GM12878 (cell line): ENCODE data around the gene MCRIP2. TPM values are rescaled to one million over a fixed set of nuclear protein-coding genes. Genes with fewer than 3 reads are reported as not detected.

Experiments
- CBX5 ChIP-seq: sonication (generic); IDR thresholded peaks from 2 replicates; pipeline ENCODE4 v1.6.1; 2016; ENCODE audit warnings: low read depth, moderate library complexity, mild to moderate bottlenecking, inconsistent platforms
- CHD1 ChIP-seq: IDR thresholded peaks from 2 replicates; pipeline ENCODE4 v1.6.1; 2012; ENCODE audit warnings: low read depth, low read length, improper control_type of control experiment
- CREB1 ChIP-seq: IDR thresholded peaks from 2 replicates; pipeline ENCODE4 v1.6.1; 2012; ENCODE audit warnings: low read depth, mild to moderate bottlenecking, inconsistent platforms
- DPF2 ChIP-seq: fragments of 450-650 bp; IDR thresholded peaks from 2 replicates; pipeline ENCODE4 v1.6.1; 2017; ENCODE audit warnings: mild to moderate bottlenecking
- EZH2 ChIP-seq: IDR thresholded peaks from 2 replicates; pipeline ENCODE4 v1.6.1; 2012; ENCODE audit warnings: low read depth, mild to moderate bottlenecking, control low read depth, inconsistent platforms, low read length, borderline replicate concordance; ENCODE audit not compliant: control insufficient read depth
- GABPA ChIP-seq: IDR thresholded peaks from 2 replicates; pipeline ENCODE4 v1.6.1; 2014; ENCODE audit warnings: antibody characterized with exemption, low read depth, mild to moderate bottlenecking, inconsistent platforms
- HCFC1 ChIP-seq: fragments of 150-350 bp; IDR thresholded peaks from 2 replicates; pipeline ENCODE4 v1.6.1; 2014; ENCODE audit warnings: low read length
- HDAC6 ChIP-seq: fragments of 200-600 bp; sonication (generic); IDR thresholded peaks from one replicate; pipeline ENCODE4 v1.8.0; 2017; ENCODE audit warnings: antibody characterized with exemption; ENCODE audit not compliant: unreplicated experiment
- MYB ChIP-seq: fragments of 150-350 bp; IDR thresholded peaks from 2 replicates; pipeline ENCODE4 v1.6.1; 2014; ENCODE audit warnings: mild to moderate bottlenecking, low read depth, low read length, borderline replicate concordance
- NFYB ChIP-seq: IDR thresholded peaks from 2 replicates; pipeline ENCODE4 v1.6.1; 2011; ENCODE audit warnings: low read depth, mild to moderate bottlenecking, low read length, improper control_type of control experiment, moderate library complexity; ENCODE audit not compliant: insufficient read depth
- SIN3A ChIP-seq: IDR thresholded peaks from 2 replicates; pipeline ENCODE4 v1.6.1; 2012; ENCODE audit warnings: low read depth, low read length, improper control_type of control experiment
- SMC3 ChIP-seq: IDR thresholded peaks from 2 replicates; pipeline ENCODE4 v1.6.1; 2011; ENCODE audit warnings: low read length, improper control_type of control experiment, borderline replicate concordance
- TAF1 ChIP-seq: IDR thresholded peaks from 2 replicates; pipeline ENCODE4 v1.6.1; 2011; ENCODE audit warnings: mild to moderate bottlenecking, low read depth, low read length, borderline replicate concordance
- YBX1 ChIP-seq: fragments of 450-650 bp; IDR thresholded peaks from 2 replicates; pipeline ENCODE4 v1.6.1; 2016; ENCODE audit warnings: antibody characterized with exemption
- polyA plus RNA-seq, 11 experiments: library from polyadenylated mRNA; depleted of rRNA in 4 of 11; unstranded in 6 of 11; stranded (reverse) in 5 of 11; fragments of >200 nt; fragmentation: Nextera tagmentation in 4 of 11; fragmentation: Illumina TruSeq in 1 of 11; extraction: Ambion mirVana in 4 of 11; extraction: Trizol in 1 of 11; gene quantifications; 1 replicate in 1 of 11; 2 replicates in 10 of 11; pipeline versions ENCODE4 v1.2.1 to v1.2.3, GENCODE V29; 2011 to 2016; ENCODE audit warnings: inconsistent platforms in 2 of 11, missing spikeins in 2 of 11, low read depth in 1 of 11
- total RNA-seq, 4 experiments: library from RNA; depleted of rRNA in 3 of 4; stranded (reverse); fragments of >200 nt in 3 of 4; fragmentation: Illumina TruSeq in 1 of 4; extraction: Trizol in 1 of 4; gene quantifications; 2 replicates each; pipeline versions ENCODE4 v1.2.1 to v1.2.3, GENCODE V29; 2013 to 2021
- TF ChIP-seq, protein P1 (sequence below): fragments of 150-350 bp; IDR thresholded peaks from 2 replicates; pipeline ENCODE4 v1.6.1; 2014; ENCODE audit warnings: mild to moderate bottlenecking, low read depth, low read length
- TF ChIP-seq, protein P2 (sequence below): fragments of 150-350 bp; IDR thresholded peaks from 2 replicates; pipeline ENCODE4 v1.6.1; 2016; ENCODE audit warnings: low read depth, low read length
- TF ChIP-seq, protein P3 (sequence below): fragments of 450-650 bp; IDR thresholded peaks from 2 replicates; pipeline ENCODE4 v1.6.1; 2016; ENCODE audit warnings: mild to moderate bottlenecking
- TF ChIP-seq, protein P4 (sequence below), 3 experiments: IDR thresholded peaks in 2 of 3; conservative IDR thresholded peaks in 1 of 3; 2 replicates each; pipeline ENCODE4 v1.5.1; 2011; ENCODE audit warnings: low read depth in 3 of 3, low read length in 3 of 3, mild to moderate bottlenecking in 3 of 3, control low read depth in 2 of 3, moderate library complexity in 2 of 3, inconsistent platforms in 1 of 3, mixed read lengths in 1 of 3; ENCODE audit not compliant: control insufficient read depth in 2 of 3, insufficient read depth in 1 of 3; ENCODE audit errors: extremely low read depth in 1 of 3
- TF ChIP-seq, protein P5 (sequence below): IDR thresholded peaks from 2 replicates; pipeline ENCODE4 v1.6.1; 2011; ENCODE audit warnings: mild to moderate bottlenecking, low read depth, low read length, moderate library complexity; ENCODE audit not compliant: insufficient replicate concordance

MCRIP2 gene
- total and polyA plus RNA-seq, 10 of the 15 experiments (the other 5 are each of a cell fraction or from before 2014, with no cell fraction given) = 0.19 to 93.1 (median 57.9) TPM

DNA sequence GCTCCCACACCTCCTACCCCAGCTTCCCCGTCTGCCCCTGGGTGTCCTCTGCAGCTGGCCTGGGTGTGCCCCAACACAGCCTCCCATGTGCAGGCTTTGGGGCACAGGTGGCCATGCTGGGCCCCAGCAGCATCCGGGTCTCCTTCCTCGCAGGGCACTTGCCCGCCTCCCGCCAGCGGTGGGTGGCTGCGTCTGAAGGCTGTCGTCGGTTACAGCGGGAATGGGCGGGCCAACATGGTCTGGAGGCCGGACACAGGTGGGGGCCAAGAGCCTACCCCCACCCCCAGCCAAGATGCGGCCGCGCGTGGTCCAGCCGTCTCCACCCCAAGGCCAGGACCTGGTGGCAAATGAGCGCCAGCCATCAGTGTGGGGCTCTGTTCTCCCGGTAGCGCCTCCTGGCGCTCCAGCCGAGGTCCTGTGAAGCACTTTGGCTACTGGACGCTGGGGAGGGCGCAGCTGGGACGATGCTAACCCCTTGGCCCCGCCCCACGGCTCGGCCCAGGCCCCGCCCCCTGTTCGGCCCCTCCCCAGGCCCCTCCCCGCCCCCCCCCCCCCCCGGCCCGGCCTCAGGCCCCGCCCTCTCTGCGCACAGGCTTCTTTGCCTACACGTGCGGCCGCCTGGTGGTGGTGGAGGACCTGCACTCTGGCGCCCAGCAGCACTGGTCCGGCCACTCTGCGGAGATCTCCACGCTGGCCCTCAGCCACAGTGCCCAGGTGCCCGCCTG, 19.0 kb downstream of the MCRIP2 start (continued):
- TF ChIP-seq YBX1 (no peak), EZH2 (no peak), SMC3 (peak; percentile 37; the same call in 1 of the 2 replicates), CHD1 (no peak), CBX5 (no peak), MYB (no peak), GABPA (no peak), HCFC1 (no peak), SIN3A (0 out of 2 replicates have a peak, but pooled peaks have one; percentile 20), TAF1 (no peak), NFYB (no peak), DPF2 (no peak), HDAC6 (no peak), CREB1 (no peak)
- TF ChIP-seq, protein P1, sequence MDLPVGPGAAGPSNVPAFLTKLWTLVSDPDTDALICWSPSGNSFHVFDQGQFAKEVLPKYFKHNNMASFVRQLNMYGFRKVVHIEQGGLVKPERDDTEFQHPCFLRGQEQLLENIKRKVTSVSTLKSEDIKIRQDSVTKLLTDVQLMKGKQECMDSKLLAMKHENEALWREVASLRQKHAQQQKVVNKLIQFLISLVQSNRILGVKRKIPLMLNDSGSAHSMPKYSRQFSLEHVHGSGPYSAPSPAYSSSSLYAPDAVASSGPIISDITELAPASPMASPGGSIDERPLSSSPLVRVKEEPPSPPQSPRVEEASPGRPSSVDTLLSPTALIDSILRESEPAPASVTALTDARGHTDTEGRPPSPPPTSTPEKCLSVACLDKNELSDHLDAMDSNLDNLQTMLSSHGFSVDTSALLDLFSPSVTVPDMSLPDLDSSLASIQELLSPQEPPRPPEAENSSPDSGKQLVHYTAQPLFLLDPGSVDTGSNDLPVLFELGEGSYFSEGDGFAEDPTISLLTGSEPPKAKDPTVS = no peak
- TF ChIP-seq, protein P2, sequence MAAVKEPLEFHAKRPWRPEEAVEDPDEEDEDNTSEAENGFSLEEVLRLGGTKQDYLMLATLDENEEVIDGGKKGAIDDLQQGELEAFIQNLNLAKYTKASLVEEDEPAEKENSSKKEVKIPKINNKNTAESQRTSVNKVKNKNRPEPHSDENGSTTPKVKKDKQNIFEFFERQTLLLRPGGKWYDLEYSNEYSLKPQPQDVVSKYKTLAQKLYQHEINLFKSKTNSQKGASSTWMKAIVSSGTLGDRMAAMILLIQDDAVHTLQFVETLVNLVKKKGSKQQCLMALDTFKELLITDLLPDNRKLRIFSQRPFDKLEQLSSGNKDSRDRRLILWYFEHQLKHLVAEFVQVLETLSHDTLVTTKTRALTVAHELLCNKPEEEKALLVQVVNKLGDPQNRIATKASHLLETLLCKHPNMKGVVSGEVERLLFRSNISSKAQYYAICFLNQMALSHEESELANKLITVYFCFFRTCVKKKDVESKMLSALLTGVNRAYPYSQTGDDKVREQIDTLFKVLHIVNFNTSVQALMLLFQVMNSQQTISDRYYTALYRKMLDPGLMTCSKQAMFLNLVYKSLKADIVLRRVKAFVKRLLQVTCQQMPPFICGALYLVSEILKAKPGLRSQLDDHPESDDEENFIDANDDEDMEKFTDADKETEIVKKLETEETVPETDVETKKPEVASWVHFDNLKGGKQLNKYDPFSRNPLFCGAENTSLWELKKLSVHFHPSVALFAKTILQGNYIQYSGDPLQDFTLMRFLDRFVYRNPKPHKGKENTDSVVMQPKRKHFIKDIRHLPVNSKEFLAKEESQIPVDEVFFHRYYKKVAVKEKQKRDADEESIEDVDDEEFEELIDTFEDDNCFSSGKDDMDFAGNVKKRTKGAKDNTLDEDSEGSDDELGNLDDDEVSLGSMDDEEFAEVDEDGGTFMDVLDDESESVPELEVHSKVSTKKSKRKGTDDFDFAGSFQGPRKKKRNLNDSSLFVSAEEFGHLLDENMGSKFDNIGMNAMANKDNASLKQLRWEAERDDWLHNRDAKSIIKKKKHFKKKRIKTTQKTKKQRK = no peak
- TF ChIP-seq, protein P3, sequence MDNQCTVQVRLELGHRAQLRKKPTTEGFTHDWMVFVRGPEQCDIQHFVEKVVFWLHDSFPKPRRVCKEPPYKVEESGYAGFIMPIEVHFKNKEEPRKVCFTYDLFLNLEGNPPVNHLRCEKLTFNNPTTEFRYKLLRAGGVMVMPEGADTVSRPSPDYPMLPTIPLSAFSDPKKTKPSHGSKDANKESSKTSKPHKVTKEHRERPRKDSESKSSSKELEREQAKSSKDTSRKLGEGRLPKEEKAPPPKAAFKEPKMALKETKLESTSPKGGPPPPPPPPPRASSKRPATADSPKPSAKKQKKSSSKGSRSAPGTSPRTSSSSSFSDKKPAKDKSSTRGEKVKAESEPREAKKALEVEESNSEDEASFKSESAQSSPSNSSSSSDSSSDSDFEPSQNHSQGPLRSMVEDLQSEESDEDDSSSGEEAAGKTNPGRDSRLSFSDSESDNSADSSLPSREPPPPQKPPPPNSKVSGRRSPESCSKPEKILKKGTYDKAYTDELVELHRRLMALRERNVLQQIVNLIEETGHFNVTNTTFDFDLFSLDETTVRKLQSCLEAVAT = no peak
- TF ChIP-seq, protein P4, sequence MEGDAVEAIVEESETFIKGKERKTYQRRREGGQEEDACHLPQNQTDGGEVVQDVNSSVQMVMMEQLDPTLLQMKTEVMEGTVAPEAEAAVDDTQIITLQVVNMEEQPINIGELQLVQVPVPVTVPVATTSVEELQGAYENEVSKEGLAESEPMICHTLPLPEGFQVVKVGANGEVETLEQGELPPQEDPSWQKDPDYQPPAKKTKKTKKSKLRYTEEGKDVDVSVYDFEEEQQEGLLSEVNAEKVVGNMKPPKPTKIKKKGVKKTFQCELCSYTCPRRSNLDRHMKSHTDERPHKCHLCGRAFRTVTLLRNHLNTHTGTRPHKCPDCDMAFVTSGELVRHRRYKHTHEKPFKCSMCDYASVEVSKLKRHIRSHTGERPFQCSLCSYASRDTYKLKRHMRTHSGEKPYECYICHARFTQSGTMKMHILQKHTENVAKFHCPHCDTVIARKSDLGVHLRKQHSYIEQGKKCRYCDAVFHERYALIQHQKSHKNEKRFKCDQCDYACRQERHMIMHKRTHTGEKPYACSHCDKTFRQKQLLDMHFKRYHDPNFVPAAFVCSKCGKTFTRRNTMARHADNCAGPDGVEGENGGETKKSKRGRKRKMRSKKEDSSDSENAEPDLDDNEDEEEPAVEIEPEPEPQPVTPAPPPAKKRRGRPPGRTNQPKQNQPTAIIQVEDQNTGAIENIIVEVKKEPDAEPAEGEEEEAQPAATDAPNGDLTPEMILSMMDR (IDR thresholded peaks at IDR 0.05 in 2 of 3, conservative IDR thresholded peaks at IDR 0.05 in 1 of 3; ENCODE audit: control insufficient read depth in 2 of 3, extremely low read depth in 1 of 3, insufficient read depth in 1 of 3, low read depth in 3 of 3, low read length in 3 of 3) = peak; percentile 14 to 62 (median 33); a peak in 4 of 6 replicates
- TF ChIP-seq, protein P5, sequence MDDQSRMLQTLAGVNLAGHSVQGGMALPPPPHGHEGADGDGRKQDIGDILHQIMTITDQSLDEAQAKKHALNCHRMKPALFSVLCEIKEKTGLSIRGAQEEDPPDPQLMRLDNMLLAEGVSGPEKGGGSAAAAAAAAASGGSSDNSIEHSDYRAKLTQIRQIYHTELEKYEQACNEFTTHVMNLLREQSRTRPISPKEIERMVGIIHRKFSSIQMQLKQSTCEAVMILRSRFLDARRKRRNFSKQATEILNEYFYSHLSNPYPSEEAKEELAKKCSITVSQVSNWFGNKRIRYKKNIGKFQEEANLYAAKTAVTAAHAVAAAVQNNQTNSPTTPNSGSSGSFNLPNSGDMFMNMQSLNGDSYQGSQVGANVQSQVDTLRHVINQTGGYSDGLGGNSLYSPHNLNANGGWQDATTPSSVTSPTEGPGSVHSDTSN = no peak
